ENCODE data around the gene SH3BP4. TPM values are rescaled to one million over a fixed set of nuclear protein-coding genes. Genes with fewer than 3 reads are reported as not detected.

SH3BP4 gene
- total and polyA plus RNA-seq, 2 of the 13 experiments (the other 11 are each of a cell fraction or from before 2014, with no cell fraction given), result 34.6 to 99.1 TPM

DNA sequence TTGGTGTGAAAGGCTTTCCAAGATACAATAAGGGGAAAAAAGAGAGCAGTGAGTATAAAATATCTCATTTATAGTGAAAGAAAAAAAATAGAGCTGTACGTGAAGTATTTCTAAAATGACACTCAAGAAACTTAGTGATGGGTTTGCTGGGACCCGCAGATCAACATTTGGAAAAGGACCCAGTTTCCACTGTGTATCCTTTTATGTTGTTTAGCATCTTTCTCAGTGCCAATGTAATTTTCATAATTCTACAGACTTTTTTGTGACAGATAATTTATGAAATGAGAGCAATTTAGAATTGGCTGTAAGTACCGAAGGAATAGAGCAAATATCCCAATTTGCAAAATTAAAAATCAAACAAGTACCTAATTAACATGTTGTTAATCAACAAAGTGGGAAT, 116.9 kb downstream of the SH3BP4 start (continued):
- TF ChIP-seq, protein P1, sequence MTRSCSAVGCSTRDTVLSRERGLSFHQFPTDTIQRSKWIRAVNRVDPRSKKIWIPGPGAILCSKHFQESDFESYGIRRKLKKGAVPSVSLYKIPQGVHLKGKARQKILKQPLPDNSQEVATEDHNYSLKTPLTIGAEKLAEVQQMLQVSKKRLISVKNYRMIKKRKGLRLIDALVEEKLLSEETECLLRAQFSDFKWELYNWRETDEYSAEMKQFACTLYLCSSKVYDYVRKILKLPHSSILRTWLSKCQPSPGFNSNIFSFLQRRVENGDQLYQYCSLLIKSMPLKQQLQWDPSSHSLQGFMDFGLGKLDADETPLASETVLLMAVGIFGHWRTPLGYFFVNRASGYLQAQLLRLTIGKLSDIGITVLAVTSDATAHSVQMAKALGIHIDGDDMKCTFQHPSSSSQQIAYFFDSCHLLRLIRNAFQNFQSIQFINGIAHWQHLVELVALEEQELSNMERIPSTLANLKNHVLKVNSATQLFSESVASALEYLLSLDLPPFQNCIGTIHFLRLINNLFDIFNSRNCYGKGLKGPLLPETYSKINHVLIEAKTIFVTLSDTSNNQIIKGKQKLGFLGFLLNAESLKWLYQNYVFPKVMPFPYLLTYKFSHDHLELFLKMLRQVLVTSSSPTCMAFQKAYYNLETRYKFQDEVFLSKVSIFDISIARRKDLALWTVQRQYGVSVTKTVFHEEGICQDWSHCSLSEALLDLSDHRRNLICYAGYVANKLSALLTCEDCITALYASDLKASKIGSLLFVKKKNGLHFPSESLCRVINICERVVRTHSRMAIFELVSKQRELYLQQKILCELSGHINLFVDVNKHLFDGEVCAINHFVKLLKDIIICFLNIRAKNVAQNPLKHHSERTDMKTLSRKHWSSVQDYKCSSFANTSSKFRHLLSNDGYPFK (CRISPR knock-in tag; IDR thresholded peaks at IDR 0.05; ENCODE audit: borderline replicate concordance), result no peak
- no peak for TF ChIP-seq ZEB1 (IDR thresholded peaks at IDR 0.05; ENCODE audit: insufficient replicate concordance, low read depth)
- TF ChIP-seq PHF8 (CRISPR knock-in tag; IDR thresholded peaks at IDR 0.05), result no peak
- no peak for TF ChIP-seq ZSCAN25 (CRISPR knock-in tag; IDR thresholded peaks at IDR 0.05)
- no peak for TF ChIP-seq CEBPG (CRISPR knock-in tag; IDR thresholded peaks at IDR 0.05)

DNA sequence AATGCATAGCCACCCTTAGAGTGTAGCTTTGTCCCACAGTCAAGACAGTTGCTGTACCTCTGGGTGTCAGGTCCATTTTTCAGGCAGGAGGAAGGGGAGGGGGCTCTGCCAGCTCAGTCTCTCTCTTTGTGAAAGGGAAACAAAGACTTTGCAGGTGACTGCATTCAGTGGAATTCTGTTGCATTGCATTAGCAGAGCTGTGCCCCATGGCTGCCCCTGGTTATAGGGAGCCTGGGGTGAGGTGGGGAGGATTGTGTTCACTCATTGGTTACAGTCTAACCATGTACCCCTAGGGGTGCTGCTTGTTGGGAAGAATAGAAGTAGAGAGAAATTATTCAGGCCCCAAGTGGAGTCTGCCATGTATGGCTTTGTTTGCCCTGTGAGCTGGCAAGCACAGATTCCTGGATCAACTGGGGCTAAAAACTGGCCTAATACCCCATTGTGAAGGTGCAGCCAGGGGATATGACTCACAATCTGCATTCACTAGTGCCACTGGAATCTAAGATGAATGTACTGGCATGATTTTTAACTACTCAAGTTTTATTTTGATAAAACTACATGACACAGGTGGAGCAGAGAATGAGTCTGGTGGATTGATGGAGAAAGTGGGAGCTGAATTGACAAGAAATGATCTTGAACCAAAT, 118.4 kb downstream of the SH3BP4 start:
- CTCF ChIA-PET (ENCODE audit: low intra/inter-chr PET ratio, low total read pairs), result no interaction called here
- no TSS peak for BruUV-seq (replicated peaks)

More for the DNA sequence above, 118.4 kb downstream of the SH3BP4 start:
- no peak for ATAC-seq
- Histone ChIP-seq H3K27me3 (ENCODE audit: control insufficient read depth in 1 of 2, insufficient read depth in 2 of 2, low read length in 2 of 2) (peaks cover 4 to 15% of the 10 kb centered on the region in 2 experiments; a peak in 3 of 5 replicates), H3K9ac (ENCODE audit: insufficient read depth, low read depth, low read length) (no peak overlapping the region), H4K20me1 (ENCODE audit: insufficient read depth, low read length) (no peaks in the 10 kb centered on the region), H3K27ac (ENCODE audit: extremely low read length, insufficient read depth, low read length) (no peak overlapping the region), H3K79me2 (ENCODE audit: insufficient read depth, low read length) (no peaks in the 10 kb centered on the region), H3K36me3 (replicated peaks in 1 of 2; ENCODE audit: control insufficient read depth in 1 of 2, insufficient read depth in 2 of 2, low read length in 2 of 2) (no peaks in the 10 kb centered on the region), H3K4me2 (ENCODE audit: low read depth, low read length) (no peak overlapping the region), H2AFZ (ENCODE audit: low read length) (no peak overlapping the region), H3K9me3 (ENCODE audit: low read length) (no peaks in the 10 kb centered on the region), H3K4me3 (replicated peaks in 1 of 3; ENCODE audit: insufficient read depth in 1 of 3, low read depth in 2 of 3, low read length in 3 of 3) (no peak overlapping the region), H3K4me1 (ENCODE audit: insufficient read depth, low read length) (no peaks in the 10 kb centered on the region)
- in situ Hi-C loops (cut with HindIII; ENCODE audit: extremely low pct_ligation_motif_present, low pct_unique_long_range_greater_than_20kb), result no loop called here
- DNase-seq (ENCODE audit: low spot score), result no peak
- POLR2A ChIA-PET, result no interaction called here
- TF ChIP-seq KLF15 (CRISPR knock-in tag; IDR thresholded peaks at IDR 0.05; ENCODE audit: borderline replicate concordance), result no peak
- TF ChIP-seq KAT2B (IDR thresholded peaks at IDR 0.05; ENCODE audit: borderline replicate concordance, low read depth, low read length), result no peak
- TF ChIP-seq, protein P2, sequence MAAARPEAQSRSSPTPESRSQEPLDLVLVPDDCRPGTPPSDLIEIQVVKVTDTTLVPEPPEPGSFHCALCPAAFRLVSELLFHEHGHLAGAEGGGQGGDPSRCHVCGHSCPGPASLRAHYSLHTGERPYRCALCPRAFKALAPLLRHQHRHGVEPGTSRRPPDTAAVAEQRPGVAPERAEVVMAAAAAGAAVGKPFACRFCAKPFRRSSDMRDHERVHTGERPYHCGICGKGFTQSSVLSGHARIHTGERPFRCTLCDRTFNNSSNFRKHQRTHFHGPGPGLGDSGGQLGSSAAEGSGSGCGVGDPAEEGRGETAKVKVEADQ (CRISPR knock-in tag; IDR thresholded peaks at IDR 0.05; ENCODE audit: borderline replicate concordance), result no peak
- no peak for TF ChIP-seq ZBTB3 (CRISPR knock-in tag; IDR thresholded peaks at IDR 0.05; ENCODE audit: borderline replicate concordance, low read depth)
- TF ChIP-seq, protein P3, sequence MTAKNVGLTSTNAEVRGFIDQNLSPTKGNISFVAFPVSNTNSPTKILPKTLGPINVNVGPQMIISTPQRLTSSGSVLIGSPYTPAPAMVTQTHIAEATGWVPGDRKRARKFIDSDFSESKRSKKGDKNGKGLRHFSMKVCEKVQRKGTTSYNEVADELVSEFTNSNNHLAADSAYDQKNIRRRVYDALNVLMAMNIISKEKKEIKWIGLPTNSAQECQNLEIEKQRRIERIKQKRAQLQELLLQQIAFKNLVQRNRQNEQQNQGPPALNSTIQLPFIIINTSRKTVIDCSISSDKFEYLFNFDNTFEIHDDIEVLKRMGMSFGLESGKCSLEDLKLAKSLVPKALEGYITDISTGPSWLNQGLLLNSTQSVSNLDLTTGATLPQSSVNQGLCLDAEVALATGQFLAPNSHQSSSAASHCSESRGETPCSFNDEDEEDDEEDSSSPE (CRISPR knock-in tag; IDR thresholded peaks at IDR 0.05), result no peak
- TF ChIP-seq, protein P4, sequence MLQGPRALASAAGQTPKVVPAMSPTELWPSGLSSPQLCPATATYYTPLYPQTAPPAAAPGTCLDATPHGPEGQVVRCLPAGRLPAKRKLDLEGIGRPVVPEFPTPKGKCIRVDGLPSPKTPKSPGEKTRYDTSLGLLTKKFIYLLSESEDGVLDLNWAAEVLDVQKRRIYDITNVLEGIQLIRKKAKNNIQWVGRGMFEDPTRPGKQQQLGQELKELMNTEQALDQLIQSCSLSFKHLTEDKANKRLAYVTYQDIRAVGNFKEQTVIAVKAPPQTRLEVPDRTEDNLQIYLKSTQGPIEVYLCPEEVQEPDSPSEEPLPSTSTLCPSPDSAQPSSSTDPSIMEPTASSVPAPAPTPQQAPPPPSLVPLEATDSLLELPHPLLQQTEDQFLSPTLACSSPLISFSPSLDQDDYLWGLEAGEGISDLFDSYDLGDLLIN (CRISPR knock-in tag; IDR thresholded peaks at IDR 0.05; ENCODE audit: borderline replicate concordance), result no peak
- no peak for FAIRE-seq
- intact Hi-C loops (cut with micrococcal nuclease; ENCODE audit: unreplicated experiment), result no loop called here

Measured in HepG2 (cell line).